ENCODE results near the gene SHD.

The SHD gene

DNA sequence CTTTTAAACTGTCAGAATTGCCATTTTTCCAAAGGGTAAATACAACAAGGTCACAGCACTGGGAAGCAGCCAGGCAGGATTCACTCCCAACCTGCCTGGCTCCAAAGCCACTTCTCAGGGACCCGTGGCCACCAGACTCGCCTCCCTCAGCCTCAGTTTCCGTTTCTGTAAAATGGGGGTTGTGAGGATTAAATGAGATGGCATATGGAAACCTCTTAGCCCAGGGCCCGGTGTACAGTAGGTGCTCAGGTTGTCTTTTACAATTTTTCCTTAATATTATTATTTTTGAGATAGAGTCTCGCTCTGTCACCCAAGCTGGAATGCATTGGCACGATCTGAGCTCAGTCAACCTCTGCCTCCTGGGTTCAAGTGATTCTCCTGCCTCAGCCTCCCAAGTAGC lies 22.0 kb upstream of the SHD start:
- no peak for DNase-seq (ENCODE audit: low read depth)
- TF ChIP-seq, protein P1, sequence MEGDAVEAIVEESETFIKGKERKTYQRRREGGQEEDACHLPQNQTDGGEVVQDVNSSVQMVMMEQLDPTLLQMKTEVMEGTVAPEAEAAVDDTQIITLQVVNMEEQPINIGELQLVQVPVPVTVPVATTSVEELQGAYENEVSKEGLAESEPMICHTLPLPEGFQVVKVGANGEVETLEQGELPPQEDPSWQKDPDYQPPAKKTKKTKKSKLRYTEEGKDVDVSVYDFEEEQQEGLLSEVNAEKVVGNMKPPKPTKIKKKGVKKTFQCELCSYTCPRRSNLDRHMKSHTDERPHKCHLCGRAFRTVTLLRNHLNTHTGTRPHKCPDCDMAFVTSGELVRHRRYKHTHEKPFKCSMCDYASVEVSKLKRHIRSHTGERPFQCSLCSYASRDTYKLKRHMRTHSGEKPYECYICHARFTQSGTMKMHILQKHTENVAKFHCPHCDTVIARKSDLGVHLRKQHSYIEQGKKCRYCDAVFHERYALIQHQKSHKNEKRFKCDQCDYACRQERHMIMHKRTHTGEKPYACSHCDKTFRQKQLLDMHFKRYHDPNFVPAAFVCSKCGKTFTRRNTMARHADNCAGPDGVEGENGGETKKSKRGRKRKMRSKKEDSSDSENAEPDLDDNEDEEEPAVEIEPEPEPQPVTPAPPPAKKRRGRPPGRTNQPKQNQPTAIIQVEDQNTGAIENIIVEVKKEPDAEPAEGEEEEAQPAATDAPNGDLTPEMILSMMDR (conservative IDR thresholded peaks at IDR 0.05; ENCODE audit: control insufficient read depth, insufficient read depth, low read depth, low read length): no peak
- no peak overlapping the region for H3K4me3 ChIP-seq (ENCODE audit: control insufficient read depth, low read depth, low read length)

DNA sequence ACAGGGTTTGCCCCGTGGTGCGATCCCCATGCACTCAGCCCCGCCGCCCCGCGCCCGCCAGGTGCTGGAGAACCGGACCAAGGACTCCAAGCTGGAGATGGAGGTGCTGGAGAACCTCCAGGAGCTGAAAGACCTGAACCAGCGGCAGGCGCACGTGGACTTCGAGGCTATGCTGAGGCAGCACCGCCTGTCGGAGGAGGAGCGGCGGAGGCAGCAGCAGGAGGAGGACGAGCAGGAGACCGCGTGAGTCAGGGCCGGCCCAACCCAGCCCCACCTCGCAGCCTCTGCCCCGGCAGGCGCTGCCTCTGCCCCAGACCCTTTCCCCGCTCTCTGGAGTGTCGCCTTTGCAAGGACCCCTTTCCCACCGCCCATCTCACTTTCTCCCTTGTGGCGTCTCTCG lies 20.9 kb upstream of the SHD start:
- TF ChIP-seq, protein P1 (conservative IDR thresholded peaks at IDR 0.05; ENCODE audit: control insufficient read depth, insufficient read depth, low read depth, low read length): no peak
- no peak overlapping the region for H3K4me3 ChIP-seq (ENCODE audit: control insufficient read depth, low read depth, low read length)
- no peak for DNase-seq (ENCODE audit: low read depth)

DNA sequence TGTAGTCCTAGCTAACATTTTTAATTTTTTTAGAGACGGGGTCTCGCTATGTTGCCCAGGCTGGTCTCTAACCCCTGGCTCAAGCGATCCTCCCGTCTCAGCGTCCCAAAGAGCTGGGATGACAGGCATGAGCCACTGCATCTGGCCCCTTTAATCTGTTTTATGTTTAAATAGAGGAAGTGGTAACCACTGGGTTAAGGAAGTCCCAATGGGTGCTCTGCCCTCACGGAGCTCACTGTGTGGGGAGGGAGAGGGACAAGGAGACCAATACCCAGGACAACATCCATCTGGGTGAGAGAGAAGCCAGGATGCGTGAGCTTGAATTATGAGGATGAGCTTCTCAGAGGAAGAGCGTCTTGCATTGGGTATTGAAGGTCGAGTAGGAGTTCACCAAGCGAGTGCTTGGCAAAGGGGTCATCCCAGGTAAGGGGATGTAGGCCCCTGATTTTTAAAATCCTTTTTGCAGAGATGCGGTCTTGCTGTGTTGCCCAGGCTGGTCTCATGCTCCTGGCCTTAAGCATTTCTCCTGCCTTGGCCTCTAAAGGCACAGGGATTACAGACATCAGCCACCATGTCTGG lies 18.4 kb upstream of the SHD start:
- TF ChIP-seq, protein P1 (conservative IDR thresholded peaks at IDR 0.05; ENCODE audit: control insufficient read depth, insufficient read depth, low read depth, low read length): no peak
- DNase-seq (ENCODE audit: low read depth): no peak

DNA sequence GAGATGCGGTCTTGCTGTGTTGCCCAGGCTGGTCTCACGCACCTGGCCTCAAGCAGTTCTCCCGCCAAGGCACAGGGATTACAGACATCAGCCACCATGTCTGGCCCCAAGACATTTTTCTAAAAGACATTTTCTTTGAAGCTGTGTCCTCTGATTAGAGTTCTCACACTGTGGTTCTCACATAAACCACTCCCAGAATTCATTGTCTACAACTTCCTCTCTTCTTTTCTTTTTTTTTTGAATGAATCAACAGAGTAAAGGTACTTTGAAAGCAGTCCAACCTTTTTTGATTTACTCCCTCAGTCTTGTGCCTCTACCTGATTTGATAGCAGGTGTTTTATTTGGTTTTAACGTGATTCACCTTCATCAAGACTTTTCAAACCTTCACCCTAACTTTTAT lies 14.3 kb upstream of the SHD start:
- TF ChIP-seq, protein P1 (conservative IDR thresholded peaks at IDR 0.05; ENCODE audit: control insufficient read depth, insufficient read depth, low read depth, low read length): no peak
- no peak for DNase-seq (ENCODE audit: low read depth)
- H3K4me3 ChIP-seq (ENCODE audit: control insufficient read depth, low read depth, low read length): no peak overlapping the region

More for the DNA sequence above, 18.4 kb upstream of the SHD start:
- H3K4me3 ChIP-seq (ENCODE audit: control insufficient read depth, low read depth, low read length): no peak overlapping the region

DNA sequence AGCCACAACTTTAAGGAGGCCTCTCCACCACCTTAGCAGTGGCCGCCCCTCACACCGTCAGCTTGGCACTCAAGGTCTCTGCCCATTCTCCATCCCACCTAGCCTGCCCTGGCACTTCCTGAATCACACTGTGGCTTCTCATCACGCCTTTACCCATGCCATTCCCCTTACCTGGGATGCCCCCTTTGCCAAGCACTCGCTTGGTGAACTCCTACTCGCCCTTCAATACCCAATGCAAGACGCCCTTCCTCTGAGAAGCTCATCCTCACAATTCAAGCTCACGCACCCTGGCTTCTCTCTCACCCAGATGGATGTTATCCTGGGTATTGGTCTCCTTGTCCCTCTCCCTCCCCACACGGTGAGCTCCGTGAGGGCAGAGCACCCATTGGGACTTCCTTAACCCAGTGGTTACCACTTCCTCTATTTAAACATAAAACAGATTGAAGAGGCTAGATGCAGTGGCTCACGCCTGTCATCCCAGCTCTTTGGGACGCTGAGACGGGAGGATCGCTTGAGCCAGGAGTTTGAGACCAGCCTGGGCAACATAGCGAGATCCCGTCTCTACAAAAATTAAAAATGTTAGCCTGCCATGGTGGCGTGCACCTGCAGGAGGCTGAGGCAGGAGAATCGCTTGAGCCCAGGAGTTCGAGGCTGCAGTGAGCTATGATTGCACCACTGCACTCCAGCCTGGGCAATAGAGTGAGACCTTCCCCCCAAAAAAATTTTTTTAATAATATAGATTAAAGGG lies 12.6 kb upstream of the SHD start:
- H3K4me3 ChIP-seq (ENCODE audit: control insufficient read depth, low read depth, low read length): no peak overlapping the region
- TF ChIP-seq, protein P1 (conservative IDR thresholded peaks at IDR 0.05; ENCODE audit: control insufficient read depth, insufficient read depth, low read depth, low read length): no peak
- DNase-seq (ENCODE audit: low read depth): no peak

DNA sequence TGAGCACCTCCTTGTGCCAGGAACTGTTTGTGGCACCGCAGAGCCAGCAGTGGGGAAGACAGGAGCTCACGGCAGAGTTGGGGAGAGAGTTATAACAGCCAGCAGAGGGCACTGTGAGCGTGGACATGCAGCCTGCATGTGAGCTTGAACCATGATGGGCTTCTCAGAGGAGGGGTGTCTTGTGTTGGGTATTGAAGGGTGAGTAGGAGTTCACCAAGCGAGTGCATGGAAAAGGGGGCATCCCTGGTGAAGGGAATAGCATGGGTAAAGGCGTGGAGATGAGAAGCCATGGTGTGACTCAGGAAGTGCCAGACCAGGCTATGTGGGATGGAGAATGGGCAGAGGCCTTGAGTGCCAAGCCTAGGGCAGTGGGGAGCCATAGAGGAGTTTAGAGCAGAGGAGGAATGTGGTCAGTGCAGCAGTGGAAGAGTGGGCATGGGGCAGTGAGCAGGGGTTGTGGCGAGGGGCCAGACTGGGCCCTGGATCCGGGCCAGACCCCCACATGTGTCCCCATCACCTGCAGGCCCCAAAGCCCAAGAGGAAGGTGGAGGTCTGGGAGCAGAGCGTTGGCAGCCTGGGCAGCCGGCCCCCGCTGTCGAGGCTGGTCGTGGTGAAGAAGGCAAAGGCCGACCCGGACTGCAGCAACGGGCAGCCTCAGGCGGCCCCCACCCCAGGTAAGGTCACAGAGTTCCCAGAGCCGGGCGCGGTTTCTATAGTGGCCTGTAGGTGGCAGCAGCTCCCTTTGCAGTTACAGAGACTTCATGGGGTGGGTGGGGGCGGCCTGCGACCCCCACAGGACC lies 11.8 kb upstream of the SHD start:
- no peak overlapping the region for H3K4me3 ChIP-seq (ENCODE audit: control insufficient read depth, low read depth, low read length)
- TF ChIP-seq, protein P1 (conservative IDR thresholded peaks at IDR 0.05; ENCODE audit: control insufficient read depth, insufficient read depth, low read depth, low read length): peak; percentile 59
- DNase-seq (ENCODE audit: low read depth): peak; percentile 60

Data from fibroblast of mammary gland (primary cell).